Measurements from ENCODE around the gene SECISBP2.

DNA sequence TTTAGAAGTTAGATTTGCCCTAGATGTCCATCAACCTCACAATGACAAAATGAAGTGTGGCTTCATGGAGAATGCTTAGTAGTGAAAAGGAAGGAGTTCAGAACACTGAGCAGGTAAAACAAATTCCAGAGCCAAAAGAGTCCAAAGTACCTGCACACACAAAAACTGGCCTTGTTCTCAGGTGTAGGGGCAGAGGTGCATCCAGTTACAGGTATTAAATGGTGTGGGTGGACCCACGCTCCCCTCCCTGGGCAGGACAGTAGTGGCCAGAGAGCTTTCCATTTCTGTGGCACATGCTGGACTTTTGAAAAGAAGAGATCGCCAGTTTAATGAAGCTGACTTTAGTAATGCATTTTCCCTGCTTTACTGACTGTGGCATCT lies 47.2 kb downstream of the SECISBP2 start:
- TF ChIP-seq POLR2AphosphoS5 (IDR thresholded peaks at IDR 0.05; ENCODE audit: low read depth, low read length) (no peak), SIN3A (IDR thresholded peaks at IDR 0.05; ENCODE audit: borderline replicate concordance, insufficient read depth, low read length) (no peak), TAF1 (IDR thresholded peaks at IDR 0.05; ENCODE audit: borderline replicate concordance, insufficient read depth, low read length) (no peak), FOXP2 (optimal IDR thresholded peaks at IDR 0.05; ENCODE audit: borderline replicate concordance, extremely low read depth, extremely low read length, insufficient read depth) (no peak)
- TF ChIP-seq, protein P1, sequence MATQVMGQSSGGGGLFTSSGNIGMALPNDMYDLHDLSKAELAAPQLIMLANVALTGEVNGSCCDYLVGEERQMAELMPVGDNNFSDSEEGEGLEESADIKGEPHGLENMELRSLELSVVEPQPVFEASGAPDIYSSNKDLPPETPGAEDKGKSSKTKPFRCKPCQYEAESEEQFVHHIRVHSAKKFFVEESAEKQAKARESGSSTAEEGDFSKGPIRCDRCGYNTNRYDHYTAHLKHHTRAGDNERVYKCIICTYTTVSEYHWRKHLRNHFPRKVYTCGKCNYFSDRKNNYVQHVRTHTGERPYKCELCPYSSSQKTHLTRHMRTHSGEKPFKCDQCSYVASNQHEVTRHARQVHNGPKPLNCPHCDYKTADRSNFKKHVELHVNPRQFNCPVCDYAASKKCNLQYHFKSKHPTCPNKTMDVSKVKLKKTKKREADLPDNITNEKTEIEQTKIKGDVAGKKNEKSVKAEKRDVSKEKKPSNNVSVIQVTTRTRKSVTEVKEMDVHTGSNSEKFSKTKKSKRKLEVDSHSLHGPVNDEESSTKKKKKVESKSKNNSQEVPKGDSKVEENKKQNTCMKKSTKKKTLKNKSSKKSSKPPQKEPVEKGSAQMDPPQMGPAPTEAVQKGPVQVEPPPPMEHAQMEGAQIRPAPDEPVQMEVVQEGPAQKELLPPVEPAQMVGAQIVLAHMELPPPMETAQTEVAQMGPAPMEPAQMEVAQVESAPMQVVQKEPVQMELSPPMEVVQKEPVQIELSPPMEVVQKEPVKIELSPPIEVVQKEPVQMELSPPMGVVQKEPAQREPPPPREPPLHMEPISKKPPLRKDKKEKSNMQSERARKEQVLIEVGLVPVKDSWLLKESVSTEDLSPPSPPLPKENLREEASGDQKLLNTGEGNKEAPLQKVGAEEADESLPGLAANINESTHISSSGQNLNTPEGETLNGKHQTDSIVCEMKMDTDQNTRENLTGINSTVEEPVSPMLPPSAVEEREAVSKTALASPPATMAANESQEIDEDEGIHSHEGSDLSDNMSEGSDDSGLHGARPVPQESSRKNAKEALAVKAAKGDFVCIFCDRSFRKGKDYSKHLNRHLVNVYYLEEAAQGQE (IDR thresholded peaks at IDR 0.05; ENCODE audit: insufficient read depth in 1 of 2, low read depth in 2 of 2, low read length in 2 of 2), result no peak
